Measurements from ENCODE around the gene C3orf20.
"Not testable (repeated sequence)": the region's sequence is repeated elsewhere in the genome, so short reads cannot be mapped to it uniquely, and the experiment has no call there.

Gene C3orf20

DNA sequence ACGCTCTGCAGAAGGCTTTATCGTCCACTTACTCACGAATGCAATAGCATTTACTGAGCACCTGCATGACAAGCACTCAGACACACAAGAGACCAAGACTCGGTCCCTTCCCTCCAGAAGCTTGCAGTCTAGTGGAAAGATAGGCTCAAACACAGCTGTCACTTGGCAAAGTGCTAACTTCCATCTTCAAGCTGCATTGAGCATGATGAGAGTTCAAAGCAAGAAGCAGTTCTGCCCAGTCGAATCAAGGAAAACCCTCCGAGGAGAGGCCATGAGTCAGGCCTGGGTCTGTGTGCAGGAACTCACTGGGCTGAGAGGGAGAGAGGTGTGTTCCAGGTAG is 51.5 kb downstream of the C3orf20 start:
- DNase-seq: no peak
- CTCF ChIA-PET: no interaction called here
- H3K4me1 Mint-ChIP-seq: no peaks in the 10 kb centered on the region

GRCh38 chr3:14728113-14728512 is 53.2 kb downstream of the C3orf20 start:
- no peak for DNase-seq
- Mint-ChIP-seq H3K27ac (no peak overlapping the region), H3K36me3 (no peaks in the 10 kb centered on the region), H3K9me3 (no peaks in the 10 kb centered on the region), H3K4me3 (no peak overlapping the region), H3K4me1 (no peaks in the 10 kb centered on the region), H3K27me3 (no peaks in the 10 kb centered on the region)
- CTCF ChIA-PET: no interaction called here

More for the DNA sequence above, 51.5 kb downstream of the C3orf20 start:
- H3K27me3 Mint-ChIP-seq: no peaks in the 10 kb centered on the region
- no peaks in the 10 kb centered on the region for H3K36me3 Mint-ChIP-seq
- H3K9me3 Mint-ChIP-seq: no peaks in the 10 kb centered on the region
- no peak overlapping the region for H3K27ac Mint-ChIP-seq
- H3K4me3 Mint-ChIP-seq: no peak overlapping the region

- Mint-ChIP-seq H3K27ac (no peak overlapping the region), H3K4me1 (no peaks in the 10 kb centered on the region), H3K4me3 (no peak overlapping the region), H3K27me3 (no peaks in the 10 kb centered on the region), H3K9me3 (no peaks in the 10 kb centered on the region), H3K36me3 (no peaks in the 10 kb centered on the region)
- no peak for DNase-seq
- CTCF ChIA-PET: no interaction called here
Observed at GRCh38 chr3:14730703-14731382, 55.9 kb downstream of the C3orf20 start.

GRCh38 chr3:14740983-14741382 is 66.0 kb downstream of the C3orf20 start:
- no peak for DNase-seq
- Mint-ChIP-seq H3K27me3 (peaks cover 30% of the 10 kb centered on the region), H3K4me3 (no peak overlapping the region), H3K36me3 (no peaks in the 10 kb centered on the region), H3K27ac (no peak overlapping the region), H3K4me1 (no peaks in the 10 kb centered on the region), H3K9me3 (no peaks in the 10 kb centered on the region)
- CTCF ChIA-PET: no interaction called here

- Mint-ChIP-seq H3K4me1 (no peaks in the 10 kb centered on the region), H3K9me3 (no peaks in the 10 kb centered on the region), H3K27me3 (peaks cover 32% of the 10 kb centered on the region), H3K36me3 (no peaks in the 10 kb centered on the region), H3K4me3 (no peak overlapping the region), H3K27ac (no peak overlapping the region)
- DNase-seq: no peak
- CTCF ChIA-PET: no interaction called here
Observed at GRCh38 chr3:14741510-14741909, 66.6 kb downstream of the C3orf20 start.

DNA sequence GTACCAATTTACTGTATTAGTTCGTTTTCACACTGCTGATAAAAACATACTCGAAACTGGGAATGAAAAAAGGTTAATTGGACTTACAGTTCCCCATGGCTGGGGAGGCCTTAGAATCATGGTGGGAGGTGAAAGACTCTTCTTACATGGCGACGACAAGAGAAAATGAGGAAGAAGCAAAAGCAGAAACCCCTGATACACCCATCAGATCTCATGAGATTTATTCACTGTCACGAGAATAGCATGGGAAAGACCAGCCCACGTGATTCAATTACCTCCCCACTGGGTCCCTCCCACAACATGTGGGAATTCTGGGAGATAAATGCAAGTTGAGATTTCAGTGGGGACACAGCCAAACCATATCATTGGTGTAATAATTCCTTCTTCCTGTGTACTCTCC is 69.6 kb downstream of the C3orf20 start:
- Mint-ChIP-seq H3K27me3 (peaks cover 27% of the 10 kb centered on the region), H3K36me3 (no peaks in the 10 kb centered on the region), H3K4me3 (no peak overlapping the region), H3K27ac (no peak overlapping the region), H3K4me1 (no peaks in the 10 kb centered on the region), H3K9me3 (no peaks in the 10 kb centered on the region)
- DNase-seq: no peak
- CTCF ChIA-PET: no interaction called here

DNA sequence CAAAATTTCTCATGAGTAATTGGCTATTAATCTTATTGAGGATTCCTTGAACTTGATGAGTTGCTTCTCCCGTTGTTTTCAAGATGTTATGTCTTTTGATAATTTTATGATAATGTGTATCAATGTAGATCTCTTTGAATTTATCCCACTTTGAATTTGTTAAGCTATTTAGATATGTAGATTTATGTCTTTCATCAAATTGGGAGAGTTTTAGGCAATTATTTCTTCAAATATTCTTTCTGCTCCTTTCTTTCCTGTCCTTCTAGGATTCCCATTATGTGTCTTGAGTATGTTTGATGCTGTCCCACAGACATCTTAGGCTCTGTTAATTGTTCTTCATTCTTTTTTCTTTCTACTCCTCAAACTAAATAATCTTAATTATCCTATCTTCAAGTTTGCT is 75.7 kb downstream of the C3orf20 start:
- CTCF ChIA-PET: interaction anchor here (1.1 kb wide), 1 partner anchor 171 kb away, joined by 3 read pairs; no protein-coding TSS in a partner anchor
- no peaks in the 10 kb centered on the region for H3K4me1 Mint-ChIP-seq

DNA sequence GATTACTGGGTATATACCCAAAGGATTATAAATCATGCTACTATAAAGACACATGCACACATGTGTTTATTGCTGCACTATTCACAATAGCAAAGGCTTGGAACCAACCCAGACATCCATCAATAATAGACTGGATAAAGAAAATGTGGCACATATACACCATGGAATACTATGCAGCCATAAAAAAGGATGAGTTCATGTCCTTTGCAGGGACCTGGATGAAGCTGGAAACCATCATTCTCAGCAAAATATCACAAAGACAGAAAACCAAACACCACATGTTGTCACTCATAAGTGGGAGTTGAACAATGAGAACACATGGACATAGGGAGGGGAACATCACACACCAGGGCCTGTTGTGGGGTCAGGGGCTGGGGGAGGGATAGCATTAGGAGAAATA is 78.0 kb downstream of the C3orf20 start:
- H3K36me3 Mint-ChIP-seq, H3K4me1 Mint-ChIP-seq, H3K27ac Mint-ChIP-seq, CTCF ChIA-PET, H3K9me3 Mint-ChIP-seq, DNase-seq, H3K4me3 Mint-ChIP-seq: not testable (repeated sequence)
- H3K27me3 Mint-ChIP-seq: peaks cover 18% of the 10 kb centered on the region

More for the DNA sequence above, 75.7 kb downstream of the C3orf20 start:
- H3K9me3 Mint-ChIP-seq: peaks cover 7% of the 10 kb centered on the region
- no peak overlapping the region for H3K27ac Mint-ChIP-seq
- DNase-seq: no peak
- peaks cover 22% of the 10 kb centered on the region for H3K27me3 Mint-ChIP-seq
- H3K36me3 Mint-ChIP-seq: peaks cover 2% of the 10 kb centered on the region
- H3K4me3 Mint-ChIP-seq: no peak overlapping the region

DNA sequence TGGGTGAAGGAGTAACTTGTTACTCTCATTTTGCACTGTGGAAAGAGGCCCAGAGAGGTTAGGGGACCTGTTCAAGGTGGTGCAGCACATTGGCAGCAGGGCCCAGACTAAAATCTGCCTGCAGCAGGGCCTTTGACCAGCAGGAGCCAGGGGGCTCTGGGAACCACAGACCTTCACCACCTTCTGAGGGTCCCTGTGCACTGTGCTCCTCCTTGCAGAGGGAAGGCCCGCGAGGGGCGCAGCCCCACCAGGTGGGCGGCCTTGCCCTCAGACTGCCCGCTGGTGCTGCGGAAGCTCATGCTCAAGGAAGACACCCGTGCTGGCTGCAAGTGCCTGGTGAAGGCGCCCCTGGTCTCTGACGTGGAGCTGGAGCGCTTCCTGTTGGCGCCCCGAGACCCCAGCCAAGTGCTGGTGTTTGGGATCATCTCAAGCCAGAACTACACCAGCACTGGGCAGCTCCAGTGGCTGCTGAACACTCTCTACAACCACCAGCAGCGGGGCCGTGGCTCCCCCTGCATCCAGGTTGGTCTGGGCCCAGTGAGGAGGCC is 82.3 kb downstream of the C3orf20 start:
- Mint-ChIP-seq H3K4me1 (peaks cover 10% of the 10 kb centered on the region), H3K9me3 (no peaks in the 10 kb centered on the region), H3K36me3 (peaks cover 3% of the 10 kb centered on the region), H3K4me3 (no peak overlapping the region), H3K27me3 (peaks cover 14% of the 10 kb centered on the region), H3K27ac (no peak overlapping the region)
- CTCF ChIA-PET: no interaction called here
- no peak for DNase-seq

DNA sequence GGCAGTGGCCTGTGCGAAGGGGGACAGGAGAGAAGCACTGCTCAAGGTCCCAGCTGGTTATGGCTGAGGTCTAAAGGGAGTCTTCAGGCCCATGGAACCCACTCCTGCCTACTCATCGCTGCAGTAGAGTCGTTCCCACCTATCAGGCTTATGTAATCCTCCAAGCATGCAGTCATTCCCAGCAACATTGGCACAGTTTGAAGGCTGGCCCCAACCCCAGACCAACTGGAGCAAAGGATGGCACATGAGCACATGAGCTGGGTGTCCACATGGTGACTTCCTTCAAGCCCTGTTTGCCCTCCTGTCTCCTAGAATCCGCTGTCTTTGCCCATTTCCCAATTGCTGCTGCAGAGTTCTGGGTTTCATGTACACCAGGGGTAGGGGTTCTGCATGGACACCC is 83.4 kb downstream of the C3orf20 start:
- Mint-ChIP-seq H3K27ac (no peak overlapping the region), H3K4me3 (no peak overlapping the region), H3K9me3 (no peaks in the 10 kb centered on the region), H3K27me3 (peaks cover 18% of the 10 kb centered on the region), H3K36me3 (peaks cover 3% of the 10 kb centered on the region), H3K4me1 (peaks cover 10% of the 10 kb centered on the region)
- DNase-seq: no peak
- CTCF ChIA-PET: no interaction called here

DNA sequence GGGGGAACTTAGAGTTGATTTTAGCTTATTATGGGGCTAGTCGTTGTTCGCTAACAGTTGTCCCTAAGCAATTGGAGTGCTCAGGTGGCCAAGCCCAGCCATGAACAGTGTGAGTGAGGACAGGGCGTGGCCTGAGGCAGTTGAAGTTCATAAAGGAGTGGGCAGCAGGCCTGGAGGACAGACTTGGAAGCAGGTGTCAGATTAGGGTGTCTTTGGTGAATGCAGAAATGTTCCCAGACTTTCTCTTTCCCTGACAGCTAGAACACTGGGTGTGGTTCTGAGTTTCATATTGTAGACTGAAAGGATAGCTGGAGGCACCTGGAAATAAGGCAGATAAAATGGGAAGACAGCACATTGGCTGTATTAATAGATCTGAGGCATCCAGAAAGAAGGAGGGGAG is 84.0 kb downstream of the C3orf20 start:
- H3K27me3 Mint-ChIP-seq: peaks cover 15% of the 10 kb centered on the region
- no peak overlapping the region for H3K27ac Mint-ChIP-seq
- H3K4me1 Mint-ChIP-seq: peaks cover 10% of the 10 kb centered on the region
- H3K9me3 Mint-ChIP-seq: no peaks in the 10 kb centered on the region
- no peak overlapping the region for H3K4me3 Mint-ChIP-seq
- H3K36me3 Mint-ChIP-seq: peaks cover 3% of the 10 kb centered on the region
- CTCF ChIA-PET: no interaction called here
- no peak for DNase-seq

GRCh38 chr3:14760185-14760584 is 85.2 kb downstream of the C3orf20 start:
- no peak overlapping the region for H3K4me3 Mint-ChIP-seq
- no peaks in the 10 kb centered on the region for H3K9me3 Mint-ChIP-seq
- DNase-seq: no peak
- CTCF ChIA-PET: interaction anchor here (0.6 kb wide), 1 partner anchor 160 kb away, joined by 3 read pairs; no protein-coding TSS in a partner anchor
- H3K27me3 Mint-ChIP-seq: peaks cover 12% of the 10 kb centered on the region
- H3K36me3 Mint-ChIP-seq: peaks cover 3% of the 10 kb centered on the region
- H3K4me1 Mint-ChIP-seq: peaks cover 10% of the 10 kb centered on the region
- no peak overlapping the region for H3K27ac Mint-ChIP-seq

DNA sequence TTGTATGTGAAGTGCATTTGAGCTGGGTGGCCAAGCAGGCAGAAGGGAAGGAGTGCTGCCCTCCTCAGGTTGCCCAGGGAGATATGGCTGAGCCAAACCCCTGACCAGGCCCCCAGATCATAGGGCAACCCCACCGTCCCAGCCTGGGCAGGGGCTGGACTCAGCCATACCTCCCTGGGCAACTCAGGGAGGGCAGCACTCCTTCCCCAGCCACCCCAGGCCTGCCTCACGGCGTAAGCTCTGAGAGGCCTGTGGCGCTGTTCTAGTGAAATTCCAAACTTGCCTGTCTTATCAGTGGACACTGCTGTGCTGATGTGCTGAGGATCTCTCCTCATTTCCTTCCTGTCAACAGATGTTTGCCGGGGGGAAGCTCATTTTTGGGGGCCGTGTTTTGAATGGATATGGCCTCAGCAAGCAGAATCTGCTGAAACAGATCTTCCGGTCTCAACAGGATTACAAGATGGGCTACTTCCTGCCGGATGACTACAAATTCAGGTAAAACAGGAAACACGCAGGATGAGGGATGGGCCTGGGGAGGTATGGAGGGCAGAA is 86.3 kb downstream of the C3orf20 start:
- Mint-ChIP-seq H3K27ac (peak overlapping the region; percentile 22), H3K27me3 (peaks cover 12% of the 10 kb centered on the region), H3K9me3 (no peaks in the 10 kb centered on the region), H3K4me3 (no peak overlapping the region), H3K36me3 (peaks cover 3% of the 10 kb centered on the region), H3K4me1 (peaks cover 10% of the 10 kb centered on the region)
- CTCF ChIA-PET: no interaction called here
- no peak for DNase-seq

DNA sequence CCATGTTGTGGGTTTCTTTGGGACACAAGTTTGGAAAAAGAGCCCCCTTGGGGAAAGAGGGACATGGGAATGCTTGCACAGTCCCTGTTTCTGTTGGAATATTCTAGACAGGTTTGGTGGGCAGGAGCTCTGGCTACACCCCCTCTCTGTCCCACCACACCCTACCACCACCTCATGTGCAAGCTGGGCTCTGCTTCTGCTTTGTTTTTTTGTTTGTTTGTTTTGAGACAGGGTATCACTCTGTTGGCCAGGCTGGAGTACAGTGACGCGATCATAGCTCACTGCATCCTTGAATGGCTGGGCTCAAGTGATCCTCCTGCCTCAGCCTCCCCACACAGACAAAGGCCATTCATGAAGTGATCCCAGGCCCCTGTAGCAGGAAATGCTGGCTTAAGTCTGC is 86.9 kb downstream of the C3orf20 start:
- no peak for DNase-seq
- CTCF ChIA-PET: no interaction called here
- H3K27me3 Mint-ChIP-seq: peaks cover 7% of the 10 kb centered on the region
- peak overlapping the region; percentile 6 for H3K27ac Mint-ChIP-seq
- H3K9me3 Mint-ChIP-seq: no peaks in the 10 kb centered on the region
- H3K4me1 Mint-ChIP-seq: peaks cover 10% of the 10 kb centered on the region
- peaks cover 3% of the 10 kb centered on the region for H3K36me3 Mint-ChIP-seq
- H3K4me3 Mint-ChIP-seq: no peak overlapping the region

DNA sequence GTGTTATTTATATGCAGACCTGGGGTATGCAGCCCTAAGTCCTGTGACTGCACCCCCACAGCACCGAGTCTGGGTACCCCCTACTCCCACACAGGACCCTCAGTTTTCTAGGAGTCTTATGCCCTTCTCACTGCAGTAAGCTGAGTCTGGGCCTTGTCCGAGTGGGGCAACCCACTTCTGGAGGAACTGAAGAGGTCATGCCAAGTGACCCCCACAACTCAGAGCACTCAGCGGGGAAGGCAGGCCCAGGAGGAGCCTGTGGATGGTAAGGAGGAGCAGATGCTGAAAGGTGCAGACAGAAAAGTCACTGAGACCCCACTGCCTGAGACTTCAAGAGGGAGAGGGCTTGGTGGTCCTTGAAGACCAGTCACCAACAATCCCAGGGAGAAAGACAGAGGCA is 87.8 kb downstream of the C3orf20 start:
- CTCF ChIA-PET: interaction anchor here (1.1 kb wide), 1 partner anchor 110 kb away, joined by 3 read pairs; no protein-coding TSS in a partner anchor
- H3K9me3 Mint-ChIP-seq: no peaks in the 10 kb centered on the region
- H3K36me3 Mint-ChIP-seq: peaks cover 3% of the 10 kb centered on the region
- H3K4me1 Mint-ChIP-seq: peaks cover 10% of the 10 kb centered on the region
- no peak overlapping the region for H3K27ac Mint-ChIP-seq
- DNase-seq: no peak
- H3K27me3 Mint-ChIP-seq: peaks cover 7% of the 10 kb centered on the region
- no peak overlapping the region for H3K4me3 Mint-ChIP-seq
